Glomerular visceral epithelial cell (primary cell): ENCODE measurements around the gene TNFRSF1A.
"Not testable (repeated sequence)": the region's sequence is repeated elsewhere in the genome, so short reads cannot be mapped to it uniquely, and the experiment has no call there.

ENCODE experiments used
- DNase-seq: peaks from one replicate; pipeline ENCODE4 v3.0.0-alpha.2; 2016; ENCODE audit errors: extremely low spot score

The TNFRSF1A gene

GRCh38 chr12:6303071-6303470, 38.8 kb downstream of the TNFRSF1A start:
- no peak for DNase-seq

GRCh38 chr12:6302621-6303020, 39.3 kb downstream of the TNFRSF1A start:
- DNase-seq, result no peak

- no peak for DNase-seq
These were observed 40.2 kb downstream of the TNFRSF1A start for GRCh38 chr12:6301721-6302120.

- no peak for DNase-seq
These were observed 44.7 kb downstream of the TNFRSF1A start for GRCh38 chr12:6297170-6297569.

GRCh38 chr12:6295094-6295811, 46.6 kb downstream of the TNFRSF1A start:
- DNase-seq, result peak; percentile 78

- no peak for DNase-seq
These were observed 47.5 kb downstream of the TNFRSF1A start for GRCh38 chr12:6294156-6295093.

- no peak for DNase-seq
These were observed 49.3 kb downstream of the TNFRSF1A start for GRCh38 chr12:6292606-6293005.

- DNase-seq, result not testable (repeated sequence)
These were observed 52.0 kb downstream of the TNFRSF1A start for GRCh38 chr12:6289906-6290305.

- DNase-seq, result not testable (repeated sequence)
These were observed 52.8 kb downstream of the TNFRSF1A start for GRCh38 chr12:6289081-6289480.

GRCh38 chr12:6288235-6288634, 53.6 kb downstream of the TNFRSF1A start:
- DNase-seq, result no peak

- no peak for DNase-seq
These were observed 56.2 kb downstream of the TNFRSF1A start for GRCh38 chr12:6285532-6286306.

GRCh38 chr12:6285063-6285477, 56.8 kb downstream of the TNFRSF1A start:
- DNase-seq, result peak; percentile 78

- DNase-seq, result no peak
These were observed 57.6 kb downstream of the TNFRSF1A start for GRCh38 chr12:6284273-6284672.

GRCh38 chr12:6282453-6282840, 59.4 kb downstream of the TNFRSF1A start:
- DNase-seq, result no peak

GRCh38 chr12:6281081-6281809, 60.6 kb downstream of the TNFRSF1A start:
- DNase-seq, result no peak

- no peak for DNase-seq
These were observed 61.2 kb downstream of the TNFRSF1A start for GRCh38 chr12:6280672-6281071.

GRCh38 chr12:6280053-6280469, 61.8 kb downstream of the TNFRSF1A start:
- DNase-seq, result peak; percentile 88

GRCh38 chr12:6279631-6280030, 62.2 kb downstream of the TNFRSF1A start:
- DNase-seq, result no peak

GRCh38 chr12:6279256-6279628, 62.6 kb downstream of the TNFRSF1A start:
- no peak for DNase-seq
